ENCODE data around the gene ECSCR. TPM values are rescaled to one million over a fixed set of nuclear protein-coding genes. Genes with fewer than 3 reads are reported as not detected.
"Not testable (repeated sequence)": the region's sequence is repeated elsewhere in the genome, so short reads cannot be mapped to it uniquely, and the experiment has no call there.

Gene ECSCR
- not detected for total RNA-seq

- H3K9me3 Mint-ChIP-seq, result no peaks in the 10 kb centered on the region
These were observed at the start of gene ECSCR for GRCh38 chr5:139462586-139463276. TSS of gene ECSCR (minus strand) at chr5:139462743. CDS start at chr5:139462670, 73 bp downstream.

GRCh38 chr5:139504722-139505121, 42.2 kb upstream of the ECSCR start:
- H3K27me3 Mint-ChIP-seq; H3K4me1 Mint-ChIP-seq (ENCODE audit: low read depth in 2 of 2); ATAC-seq; H3K9me3 Mint-ChIP-seq; DNase-seq (ENCODE audit: low spot score); H3K27ac Mint-ChIP-seq; H3K4me3 Mint-ChIP-seq; H3K36me3 Mint-ChIP-seq: not testable (repeated sequence)

More at GRCh38 chr5:139462586-139463276, at the start of gene ECSCR:
- H3K27ac Mint-ChIP-seq, result no peak within 1 kb of the TSS
- no peaks in the 10 kb centered on the region for H3K36me3 Mint-ChIP-seq
- ATAC-seq, result no peak
- no peak within 1 kb of the TSS for H3K4me3 Mint-ChIP-seq
- H3K27me3 Mint-ChIP-seq, result no peaks in the 10 kb centered on the region
- peaks cover 21 to 23% of the 10 kb centered on the region in 2 donors for H3K4me1 Mint-ChIP-seq (ENCODE audit: low read depth in 2 of 2)
- DNase-seq (ENCODE audit: low spot score), result peak; percentile 5

GRCh38 chr5:139503879-139504278, 41.3 kb upstream of the ECSCR start:
- H3K4me3 Mint-ChIP-seq; H3K27me3 Mint-ChIP-seq; ATAC-seq; H3K36me3 Mint-ChIP-seq; DNase-seq (ENCODE audit: low spot score); H3K9me3 Mint-ChIP-seq; H3K4me1 Mint-ChIP-seq (ENCODE audit: low read depth in 2 of 2); H3K27ac Mint-ChIP-seq: not testable (repeated sequence)

- not testable (repeated sequence) for H3K9me3 Mint-ChIP-seq; ATAC-seq; H3K27me3 Mint-ChIP-seq; H3K27ac Mint-ChIP-seq; H3K4me1 Mint-ChIP-seq (ENCODE audit: low read depth in 2 of 2); H3K4me3 Mint-ChIP-seq; H3K36me3 Mint-ChIP-seq; DNase-seq (ENCODE audit: low spot score)
These were observed 40.7 kb upstream of the ECSCR start for GRCh38 chr5:139503036-139503817.

GRCh38 chr5:139501381-139501780, 38.8 kb upstream of the ECSCR start:
- H3K4me1 Mint-ChIP-seq (ENCODE audit: low read depth in 2 of 2), result no peaks in the 10 kb centered on the region
- no peaks in the 10 kb centered on the region for H3K9me3 Mint-ChIP-seq
- H3K36me3 Mint-ChIP-seq, result no peaks in the 10 kb centered on the region
- no peak overlapping the region for H3K4me3 Mint-ChIP-seq
- H3K27ac Mint-ChIP-seq, result no peak overlapping the region
- ATAC-seq (no peak), DNase-seq (ENCODE audit: low spot score) (no peak)
- H3K27me3 Mint-ChIP-seq, result peaks cover 2 to 7% of the 10 kb centered on the region in 2 donors

- no peak overlapping the region for H3K4me3 Mint-ChIP-seq
- no peak for DNase-seq (ENCODE audit: low spot score)
- H3K9me3 Mint-ChIP-seq, result no peaks in the 10 kb centered on the region
These were observed 33.3 kb upstream of the ECSCR start for GRCh38 chr5:139495638-139496435.

GRCh38 chr5:139494832-139495231, 32.3 kb upstream of the ECSCR start:
- Mint-ChIP-seq H3K4me1 (ENCODE audit: low read depth in 2 of 2) (peaks cover 9 to 13% of the 10 kb centered on the region in 2 donors), H3K27me3 (no peaks in the 10 kb centered on the region), H3K4me3 (no peak overlapping the region)

More at GRCh38 chr5:139495638-139496435, 33.3 kb upstream of the ECSCR start:
- H3K27ac Mint-ChIP-seq, result peak overlapping the region; percentile 63 to 73
- peaks cover 6 to 13% of the 10 kb centered on the region in 2 donors for H3K4me1 Mint-ChIP-seq (ENCODE audit: low read depth in 2 of 2)
- no peaks in the 10 kb centered on the region for H3K27me3 Mint-ChIP-seq
- peak in 1 of 2 donors; percentile 80 for ATAC-seq
- H3K36me3 Mint-ChIP-seq, result no peaks in the 10 kb centered on the region

GRCh38 chr5:139494256-139494655, 31.7 kb upstream of the ECSCR start:
- Mint-ChIP-seq H3K4me1 (ENCODE audit: low read depth in 2 of 2) (peaks cover 9 to 13% of the 10 kb centered on the region in 2 donors), H3K27ac (no peak overlapping the region), H3K27me3 (no peaks in the 10 kb centered on the region), H3K9me3 (no peaks in the 10 kb centered on the region), H3K4me3 (no peak overlapping the region), H3K36me3 (no peaks in the 10 kb centered on the region)
- ATAC-seq (no peak), DNase-seq (ENCODE audit: low spot score) (no peak)

More at GRCh38 chr5:139494832-139495231, 32.3 kb upstream of the ECSCR start:
- H3K27ac Mint-ChIP-seq, result no peak overlapping the region
- H3K36me3 Mint-ChIP-seq, result no peaks in the 10 kb centered on the region
- no peak for DNase-seq (ENCODE audit: low spot score)
- no peak for ATAC-seq
- no peaks in the 10 kb centered on the region for H3K9me3 Mint-ChIP-seq

- H3K27me3 Mint-ChIP-seq, result no peaks in the 10 kb centered on the region
- no peak overlapping the region for H3K27ac Mint-ChIP-seq
- no peaks in the 10 kb centered on the region for H3K36me3 Mint-ChIP-seq
- DNase-seq (ENCODE audit: low spot score) (no peak), ATAC-seq (no peak)
- no peaks in the 10 kb centered on the region for H3K9me3 Mint-ChIP-seq
- H3K4me3 Mint-ChIP-seq, result no peak overlapping the region
- H3K4me1 Mint-ChIP-seq (ENCODE audit: low read depth in 2 of 2), result peaks cover 16 to 17% of the 10 kb centered on the region in 2 donors
These were observed 30.2 kb upstream of the ECSCR start for GRCh38 chr5:139492700-139493192.

GRCh38 chr5:139488260-139488659, 25.7 kb upstream of the ECSCR start:
- Mint-ChIP-seq H3K27me3 (no peaks in the 10 kb centered on the region), H3K4me3 (no peak overlapping the region), H3K9me3 (no peaks in the 10 kb centered on the region), H3K4me1 (ENCODE audit: low read depth in 2 of 2) (peaks cover 4 to 17% of the 10 kb centered on the region in 2 donors), H3K27ac (peak overlapping the region; percentile 66 to 82), H3K36me3 (no peaks in the 10 kb centered on the region)
- ATAC-seq (no peak), DNase-seq (ENCODE audit: low spot score) (no peak)

- H3K36me3 Mint-ChIP-seq, result no peaks in the 10 kb centered on the region
- DNase-seq (ENCODE audit: low spot score) (no peak), ATAC-seq (no peak)
- H3K4me1 Mint-ChIP-seq (ENCODE audit: low read depth in 2 of 2), result peaks cover 18 to 32% of the 10 kb centered on the region in 2 donors
- no peaks in the 10 kb centered on the region for H3K9me3 Mint-ChIP-seq
- no peaks in the 10 kb centered on the region for H3K27me3 Mint-ChIP-seq
- H3K4me3 Mint-ChIP-seq, result no peak overlapping the region
- H3K27ac Mint-ChIP-seq, result peak overlapping the region in 1 of 2 donors; percentile 48
These were observed 23.7 kb upstream of the ECSCR start for GRCh38 chr5:139486201-139486600.

GRCh38 chr5:139482890-139483208, 20.3 kb upstream of the ECSCR start:
- H3K36me3 Mint-ChIP-seq; H3K27me3 Mint-ChIP-seq; ATAC-seq; DNase-seq (ENCODE audit: low spot score); H3K9me3 Mint-ChIP-seq: not testable (repeated sequence)
- Mint-ChIP-seq H3K4me3 (peak overlapping the region; percentile 95), H3K27ac (peak overlapping the region; percentile 92 to 95), H3K4me1 (ENCODE audit: low read depth in 2 of 2) (peaks cover 33 to 42% of the 10 kb centered on the region in 2 donors)

GRCh38 chr5:139482050-139482889, 19.7 kb upstream of the ECSCR start, which contains the start of gene STING1:
TSS of gene STING1 (minus strand) at chr5:139482758. CDS start at chr5:139481704, 1,054 bp downstream.
- Mint-ChIP-seq H3K36me3 (no peaks in the 10 kb centered on the region), H3K9me3 (no peaks in the 10 kb centered on the region), H3K27ac (peak within 1 kb of the TSS; percentile 92 to 95), H3K27me3 (no peaks in the 10 kb centered on the region), H3K4me3 (peak within 1 kb of the TSS; percentile 95), H3K4me1 (ENCODE audit: low read depth in 2 of 2) (peaks cover 33 to 41% of the 10 kb centered on the region in 2 donors)
- DNase-seq (ENCODE audit: low spot score) (peak; percentile 83), ATAC-seq (peak; percentile 90 to 93)

All from natural killer cell treated with Interleukin-12 subunit alpha and Interleukin-12 subunit beta and Interleukin-15 and Interleukin-18, amount 100 ng/mL, for 72 hours (primary cell).